HepG2 (cell line): ENCODE data around the gene APOM. TPM values are rescaled to one million over a fixed set of nuclear protein-coding genes. Genes with fewer than 3 reads are reported as not detected.

ENCODE experiments used
- ARID3A ChIP-seq: IDR thresholded peaks from 2 replicates; pipeline ENCODE4 v1.6.1; 2012; ENCODE audit warnings: low read depth, low read length, improper control_type of control experiment
- ATF7 ChIP-seq, 2 experiments: fragments of 450-650 bp in 1 of 2; sonication (generic) in 1 of 2; formaldehyde crosslinking in 1 of 2; IDR thresholded peaks; 2 replicates each; pipeline versions ENCODE4 v1.4.0 to v1.6.1; 2016 to 2020; ENCODE audit warnings: antibody characterized with exemption in 1 of 2, mild to moderate bottlenecking in 1 of 2, missing genetic modification reagents in 1 of 2
- BCL6 ChIP-seq: IDR thresholded peaks from 2 replicates; pipeline ENCODE4 v1.6.1; 2016; ENCODE audit warnings: missing genetic modification reagents, missing compliant biosample characterization
- ELF3 ChIP-seq: IDR thresholded peaks from 2 replicates; pipeline ENCODE4 v1.6.1; 2016; ENCODE audit warnings: missing genetic modification reagents, missing compliant biosample characterization
- MEF2D ChIP-seq: sonication (generic); formaldehyde crosslinking; IDR thresholded peaks from 2 replicates; pipeline ENCODE4 v1.5.1; 2020; ENCODE audit warnings: mild to moderate bottlenecking, missing genetic modification reagents
- MEIS2 ChIP-seq: sonication (generic); formaldehyde crosslinking; IDR thresholded peaks from 2 replicates; pipeline ENCODE4 v1.9.0; 2021; ENCODE audit warnings: mild to moderate bottlenecking, missing genetic modification reagents
- NR2F1 ChIP-seq, 2 experiments: fragments of 450-650 bp in 1 of 2; formaldehyde crosslinking in 1 of 2; IDR thresholded peaks; 2 replicates each; pipeline versions ENCODE4 v1.5.0 to v1.6.1; 2016 to 2020; ENCODE audit warnings: mild to moderate bottlenecking in 1 of 2, missing compliant biosample characterization in 1 of 2, missing genetic modification reagents in 1 of 2, moderate library complexity in 1 of 2
- REL ChIP-seq: sonication (generic); formaldehyde crosslinking; conservative IDR thresholded peaks from 2 replicates; pipeline ENCODE4 v1.8.0; 2022; ENCODE audit warnings: mild to moderate bottlenecking, missing genetic modification reagents, moderate library complexity
- SNAPC4 ChIP-seq: sonication (generic); formaldehyde crosslinking; IDR thresholded peaks from 2 replicates; pipeline ENCODE4 v1.4.0; 2020; ENCODE audit warnings: mild to moderate bottlenecking, missing genetic modification reagents
- U2AF2 ChIP-seq: fragments of 200-400 bp; formaldehyde crosslinking; IDR thresholded peaks from 2 replicates; pipeline ENCODE4 v1.6.1; 2017; ENCODE audit warnings: low read depth, mild to moderate bottlenecking, low read length
- ZBTB34 ChIP-seq: sonication (generic); formaldehyde crosslinking; IDR thresholded peaks from 2 replicates; pipeline ENCODE4 v1.8.0; 2022; ENCODE audit warnings: mild to moderate bottlenecking, missing genetic modification reagents
- ZBTB37 ChIP-seq: sonication (generic); formaldehyde crosslinking; IDR thresholded peaks from 2 replicates; pipeline ENCODE4 v1.4.0; 2020; ENCODE audit warnings: mild to moderate bottlenecking, missing genetic modification reagents
- ZNF232 ChIP-seq: sonication (generic); formaldehyde crosslinking; IDR thresholded peaks from 2 replicates; pipeline ENCODE4 v1.4.0; 2020; ENCODE audit warnings: missing genetic modification reagents, borderline replicate concordance
- ZNF414 ChIP-seq: sonication (generic); formaldehyde crosslinking; IDR thresholded peaks from 2 replicates; pipeline ENCODE4 v1.5.0; 2020; ENCODE audit warnings: missing genetic modification reagents
- ZNF670 ChIP-seq: sonication (generic); formaldehyde crosslinking; IDR thresholded peaks from 2 replicates; pipeline ENCODE4 v1.8.0; 2022; ENCODE audit warnings: mild to moderate bottlenecking, missing genetic modification reagents, borderline replicate concordance
- ZNF775 ChIP-seq: sonication (generic); formaldehyde crosslinking; IDR thresholded peaks from 2 replicates; pipeline ENCODE4 v1.4.0; 2020; ENCODE audit warnings: missing genetic modification reagents, mild to moderate bottlenecking, moderate library complexity, borderline replicate concordance
- polyA plus RNA-seq, 8 experiments: library from polyadenylated mRNA; depleted of rRNA in 3 of 8; stranded (reverse) in 7 of 8; unstranded in 1 of 8; fragments of >200 nt; fragmentation: Illumina TruSeq in 4 of 8; extraction: Trizol in 4 of 8; gene quantifications; 2 replicates each; pipeline versions ENCODE4 v1.2.1 to v1.2.3, GENCODE V29; 2011 to 2016; ENCODE audit warnings: low read depth in 4 of 8, missing spikeins in 1 of 8, mixed read lengths in 1 of 8; ENCODE audit not compliant: insufficient read depth in 1 of 8
- total RNA-seq, 5 experiments: library from RNA; depleted of rRNA; stranded (reverse); fragments of >200 nt; fragmentation: Illumina TruSeq; extraction: Trizol; gene quantifications; 2 replicates each; pipeline ENCODE4 v1.2.3, GENCODE V29; 2016; ENCODE audit warnings: low read depth in 1 of 5

APOM gene
- total and polyA plus RNA-seq, 2 of the 13 experiments (the other 11 are each of a cell fraction or from before 2014, with no cell fraction given) = 98.2 to 1,140 TPM

GRCh38 chr6:31664790-31665500 lies 9.3 kb downstream of the APOM start, which contains the start of gene GPANK1 (continued):
- TF ChIP-seq ZNF414 = peak; percentile 83; the same call in 1 of the 2 replicates
- no peak for TF ChIP-seq ATF7 (IDR thresholded peaks at IDR 0.05)
- peak; percentile 74; the same call in 1 of the 2 replicates for TF ChIP-seq ATF7 (CRISPR knock-in tag; IDR thresholded peaks at IDR 0.05)
- TF ChIP-seq ZBTB37 (CRISPR knock-in tag) = no peak
- TF ChIP-seq ZNF775 (CRISPR knock-in tag) = no peak
- TF ChIP-seq MEIS2 (CRISPR knock-in tag) = no peak
- TF ChIP-seq ARID3A = peak; percentile 75
- peak; percentile 67; the same call in 1 of the 2 replicates for TF ChIP-seq ZNF232 (CRISPR knock-in tag)
- peak; percentile 99 for TF ChIP-seq SNAPC4 (CRISPR knock-in tag)
- TF ChIP-seq MEF2D (CRISPR knock-in tag) = peak; percentile 49; the same call in 1 of the 2 replicates
- no peak for TF ChIP-seq REL (CRISPR knock-in tag)
- TF ChIP-seq ZNF670 (CRISPR knock-in tag) = 0 out of 2 replicates have a peak, but pooled peaks have one; percentile 35
- TF ChIP-seq BCL6 (CRISPR knock-in tag) = peak; percentile 60; the same call in 1 of the 2 replicates
- no peak for TF ChIP-seq ZBTB34 (CRISPR knock-in tag)
- TF ChIP-seq U2AF2 = no peak
- 0 out of 4 replicates have a peak, but pooled peaks of 1 of the 2 experiments have one; percentile 17 for TF ChIP-seq NR2F1 (CRISPR knock-in tag; IDR thresholded peaks at IDR 0.05)
- 0 out of 2 replicates have a peak, but pooled peaks have one; percentile 39 for TF ChIP-seq ELF3 (CRISPR knock-in tag)
